Measurements from ENCODE around the gene NECAB2.

DNA sequence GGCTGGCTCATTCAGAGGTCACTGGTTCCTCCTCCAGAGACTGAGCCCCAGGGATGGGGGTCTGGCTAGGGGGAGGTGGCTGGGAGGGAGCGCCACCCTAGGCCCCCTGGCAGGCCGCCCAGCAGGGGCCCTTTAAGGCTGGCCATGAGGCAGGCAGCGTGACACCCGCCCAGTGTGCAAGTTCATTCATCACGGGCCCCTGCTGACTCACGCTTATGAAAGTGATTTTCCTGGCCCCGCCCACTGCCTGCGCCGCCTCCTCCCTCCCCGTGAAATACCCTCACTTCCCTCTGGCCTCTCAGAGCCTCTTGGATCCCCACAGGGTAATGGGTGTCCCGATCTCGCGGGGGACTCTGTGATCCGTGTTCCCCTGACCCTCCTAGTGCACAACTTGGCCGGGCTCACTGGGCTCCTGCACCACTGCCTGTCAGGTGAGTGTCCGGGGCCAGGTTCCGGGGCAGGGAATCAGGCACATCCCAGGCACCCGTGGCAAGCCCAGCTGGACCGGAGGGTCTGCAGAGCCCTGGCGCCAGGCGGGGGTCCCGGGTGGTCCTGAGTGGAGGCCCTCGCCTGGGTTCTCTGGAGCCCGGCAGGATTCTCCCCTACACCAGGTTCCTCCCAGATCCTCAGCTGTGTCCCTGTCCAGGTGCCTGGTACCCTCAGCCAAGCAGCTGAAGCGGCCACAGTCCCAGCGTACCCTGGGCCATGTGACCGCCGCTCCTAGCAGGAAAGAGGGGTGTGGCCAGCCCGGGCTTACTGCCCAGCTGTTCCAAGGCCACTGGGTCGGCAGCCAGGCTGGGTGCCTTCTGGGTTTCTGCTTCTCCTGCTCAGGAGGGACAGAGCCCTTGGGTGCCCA, 14.9 kb upstream of the NECAB2 start, which contains the start of gene OSGIN1:
- TF ChIP-seq, protein P1, sequence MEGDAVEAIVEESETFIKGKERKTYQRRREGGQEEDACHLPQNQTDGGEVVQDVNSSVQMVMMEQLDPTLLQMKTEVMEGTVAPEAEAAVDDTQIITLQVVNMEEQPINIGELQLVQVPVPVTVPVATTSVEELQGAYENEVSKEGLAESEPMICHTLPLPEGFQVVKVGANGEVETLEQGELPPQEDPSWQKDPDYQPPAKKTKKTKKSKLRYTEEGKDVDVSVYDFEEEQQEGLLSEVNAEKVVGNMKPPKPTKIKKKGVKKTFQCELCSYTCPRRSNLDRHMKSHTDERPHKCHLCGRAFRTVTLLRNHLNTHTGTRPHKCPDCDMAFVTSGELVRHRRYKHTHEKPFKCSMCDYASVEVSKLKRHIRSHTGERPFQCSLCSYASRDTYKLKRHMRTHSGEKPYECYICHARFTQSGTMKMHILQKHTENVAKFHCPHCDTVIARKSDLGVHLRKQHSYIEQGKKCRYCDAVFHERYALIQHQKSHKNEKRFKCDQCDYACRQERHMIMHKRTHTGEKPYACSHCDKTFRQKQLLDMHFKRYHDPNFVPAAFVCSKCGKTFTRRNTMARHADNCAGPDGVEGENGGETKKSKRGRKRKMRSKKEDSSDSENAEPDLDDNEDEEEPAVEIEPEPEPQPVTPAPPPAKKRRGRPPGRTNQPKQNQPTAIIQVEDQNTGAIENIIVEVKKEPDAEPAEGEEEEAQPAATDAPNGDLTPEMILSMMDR (IDR thresholded peaks at IDR 0.05): no peak
- TF ChIP-seq POLR2A (IDR thresholded peaks at IDR 0.05) (peak; percentile 77 to 90), EP300 (IDR thresholded peaks at IDR 0.05) (peak in 3 of 4 donors; percentile 40 to 78 (median 63)), POLR2AphosphoS5 (IDR thresholded peaks at IDR 0.05) (peak; percentile 86 to 95 (median 88))
